Stomach (tissue), 4 donors: Measurements from ENCODE around the gene PLAGL2.

ENCODE experiments used
- EP300 ChIP-seq: sonication (generic); formaldehyde crosslinking; IDR thresholded peaks from one replicate; pipeline ENCODE4 v1.6.1; 2017; ENCODE audit warnings: antibody characterized with exemption
- POLR2A ChIP-seq, 4 donors: fragments of 450-650 bp; IDR thresholded peaks; one replicate each; pipeline ENCODE4 v1.6.1; 2016; ENCODE audit warnings: antibody characterized with exemption in 4 of 4, control low read depth in 2 of 4, mild to moderate bottlenecking in 1 of 4, moderate library complexity in 1 of 4
- TF ChIP-seq, protein P1 (sequence below), 7 experiments: fragments of 450-650 bp in 4 of 7; fragments of 200-600 bp in 3 of 7; sonication (generic) in 3 of 7; IDR thresholded peaks; one replicate each; pipeline ENCODE4 v1.5.1; 2016 to 2019; ENCODE audit warnings: antibody characterized with exemption in 7 of 7, control low read depth in 2 of 7, mild to moderate bottlenecking in 1 of 7

GRCh38 chr20:32215147-32215546, 7.6 kb upstream of the PLAGL2 start:
- TF ChIP-seq, protein P1, sequence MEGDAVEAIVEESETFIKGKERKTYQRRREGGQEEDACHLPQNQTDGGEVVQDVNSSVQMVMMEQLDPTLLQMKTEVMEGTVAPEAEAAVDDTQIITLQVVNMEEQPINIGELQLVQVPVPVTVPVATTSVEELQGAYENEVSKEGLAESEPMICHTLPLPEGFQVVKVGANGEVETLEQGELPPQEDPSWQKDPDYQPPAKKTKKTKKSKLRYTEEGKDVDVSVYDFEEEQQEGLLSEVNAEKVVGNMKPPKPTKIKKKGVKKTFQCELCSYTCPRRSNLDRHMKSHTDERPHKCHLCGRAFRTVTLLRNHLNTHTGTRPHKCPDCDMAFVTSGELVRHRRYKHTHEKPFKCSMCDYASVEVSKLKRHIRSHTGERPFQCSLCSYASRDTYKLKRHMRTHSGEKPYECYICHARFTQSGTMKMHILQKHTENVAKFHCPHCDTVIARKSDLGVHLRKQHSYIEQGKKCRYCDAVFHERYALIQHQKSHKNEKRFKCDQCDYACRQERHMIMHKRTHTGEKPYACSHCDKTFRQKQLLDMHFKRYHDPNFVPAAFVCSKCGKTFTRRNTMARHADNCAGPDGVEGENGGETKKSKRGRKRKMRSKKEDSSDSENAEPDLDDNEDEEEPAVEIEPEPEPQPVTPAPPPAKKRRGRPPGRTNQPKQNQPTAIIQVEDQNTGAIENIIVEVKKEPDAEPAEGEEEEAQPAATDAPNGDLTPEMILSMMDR (IDR thresholded peaks at IDR 0.05), result no peak
- no peak for TF ChIP-seq EP300
- no peak for TF ChIP-seq POLR2A (IDR thresholded peaks at IDR 0.05)
